ENCODE results near the gene RNU6-9. TPM values are rescaled to one million over a fixed set of nuclear protein-coding genes. Genes with fewer than 3 reads are reported as not detected.

RNU6-9 gene
- total RNA-seq, 1 experiment from 2014 or later, result not detected

DNA sequence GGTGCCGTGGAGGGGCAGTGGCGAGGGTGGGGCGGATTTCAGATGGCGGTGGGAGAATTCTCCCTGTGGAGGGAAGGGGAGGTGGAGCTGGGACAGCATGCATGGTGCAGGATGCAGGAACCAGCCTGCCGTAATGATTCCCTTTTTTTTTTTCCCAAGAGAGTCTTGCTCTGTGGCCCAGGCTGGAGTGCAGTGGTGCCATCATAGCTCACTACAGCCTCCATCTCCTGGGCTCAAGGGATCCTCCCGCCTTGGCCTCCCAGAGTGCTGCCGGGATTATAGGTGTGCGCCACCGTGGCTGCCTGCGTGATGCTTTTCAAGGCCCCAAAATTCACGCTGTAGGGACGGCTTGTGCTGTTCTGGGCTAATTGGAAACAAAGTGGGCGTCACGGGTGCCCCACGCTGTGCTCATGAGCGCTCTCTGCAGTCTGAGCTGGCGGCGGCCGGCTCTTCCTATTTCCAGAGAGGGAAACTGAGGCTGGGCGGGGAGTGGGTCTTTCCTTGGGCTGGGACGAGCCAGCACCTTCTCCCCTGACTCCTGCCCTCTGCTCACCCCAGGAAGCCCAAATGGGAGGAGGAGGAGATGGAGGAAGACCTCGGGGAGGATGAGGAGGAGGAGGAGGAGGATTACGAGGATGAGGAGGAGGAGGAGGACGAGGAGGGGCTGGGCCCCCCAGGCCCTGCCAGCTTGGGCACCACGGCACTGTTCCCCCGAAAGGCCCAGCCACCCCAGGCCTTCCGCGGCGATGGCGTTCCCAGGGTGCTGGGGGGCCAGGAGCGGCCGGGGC is 38.8 kb downstream of the RNU6-9 start:
- H3K4me3 ChIP-seq, result no peak overlapping the region
- no peaks in the 10 kb centered on the region for H3K27me3 ChIP-seq
- H3K9me3 ChIP-seq, result no peaks in the 10 kb centered on the region
- no peaks in the 10 kb centered on the region for H3K36me3 ChIP-seq
- DNase-seq, result no peak

DNA sequence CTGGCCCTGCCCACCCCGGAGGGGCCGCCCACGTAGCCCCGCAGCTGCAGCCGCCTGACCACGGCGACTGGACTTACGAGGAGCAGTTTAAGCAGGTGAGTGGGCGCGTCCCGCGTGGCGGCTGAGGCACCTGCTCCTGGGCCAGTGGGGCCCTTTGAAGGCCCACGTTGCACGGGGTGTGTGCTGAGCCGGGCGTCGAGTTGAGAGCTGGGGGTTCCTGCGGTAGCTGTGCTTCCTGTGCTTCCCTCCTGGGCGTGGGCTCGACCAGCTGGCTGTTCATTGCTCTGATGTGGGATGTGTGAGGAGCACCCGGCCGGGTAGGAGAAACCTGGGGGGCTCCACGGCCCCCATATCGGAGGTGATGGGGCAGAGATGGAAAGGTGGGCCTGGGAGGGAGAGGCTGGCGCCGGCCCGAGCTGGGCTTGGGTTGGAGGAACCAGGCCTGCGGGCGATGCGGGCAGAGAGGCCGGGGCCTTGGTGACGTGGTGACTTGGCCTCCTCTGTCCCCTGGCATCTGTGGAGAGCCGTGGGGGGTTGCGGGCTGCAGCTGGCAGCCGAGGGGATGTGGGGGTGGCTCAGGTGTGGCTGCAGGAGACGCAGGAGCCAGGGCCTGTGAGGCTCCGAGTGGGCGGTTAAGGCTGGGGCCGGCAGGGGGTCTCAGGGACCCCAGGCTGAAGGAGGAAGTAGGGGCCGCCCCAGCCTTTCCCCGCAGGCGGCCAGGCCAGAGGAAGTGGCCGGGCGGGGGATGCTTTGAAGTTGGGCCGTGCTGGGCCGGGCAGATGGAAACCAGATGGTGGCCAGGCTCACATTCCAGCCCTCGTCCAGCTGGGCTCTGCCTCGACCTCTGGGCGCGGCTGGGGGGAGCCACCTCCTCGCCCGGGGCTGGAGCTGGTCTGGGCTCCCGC is 39.6 kb downstream of the RNU6-9 start:
- no peaks in the 10 kb centered on the region for H3K9me3 ChIP-seq
- H3K27me3 ChIP-seq, result no peaks in the 10 kb centered on the region
- no peaks in the 10 kb centered on the region for H3K36me3 ChIP-seq
- H3K4me3 ChIP-seq, result no peak overlapping the region
- DNase-seq, result peak; percentile 94

DNA sequence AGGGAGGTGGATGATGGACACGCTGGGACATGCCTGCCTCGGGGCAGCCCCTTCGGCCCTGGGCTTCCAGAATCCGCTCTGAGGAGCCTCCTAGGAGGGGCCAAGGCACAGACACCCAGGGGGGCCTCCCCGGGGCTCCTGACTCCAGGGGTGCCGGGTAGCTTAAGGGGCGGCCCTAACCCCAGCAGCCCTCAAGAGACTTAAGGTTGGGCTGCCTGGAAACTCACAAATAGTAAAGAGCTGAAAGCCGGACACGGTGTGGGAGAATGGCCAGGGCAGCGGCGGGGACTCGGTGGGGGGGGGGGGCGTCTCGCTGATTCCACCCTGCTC is 40.2 kb downstream of the RNU6-9 start:
- Histone ChIP-seq H3K9me3 (no peaks in the 10 kb centered on the region), H3K36me3 (no peaks in the 10 kb centered on the region), H3K4me3 (no peak overlapping the region), H3K27me3 (no peaks in the 10 kb centered on the region)
- no peak for DNase-seq

DNA sequence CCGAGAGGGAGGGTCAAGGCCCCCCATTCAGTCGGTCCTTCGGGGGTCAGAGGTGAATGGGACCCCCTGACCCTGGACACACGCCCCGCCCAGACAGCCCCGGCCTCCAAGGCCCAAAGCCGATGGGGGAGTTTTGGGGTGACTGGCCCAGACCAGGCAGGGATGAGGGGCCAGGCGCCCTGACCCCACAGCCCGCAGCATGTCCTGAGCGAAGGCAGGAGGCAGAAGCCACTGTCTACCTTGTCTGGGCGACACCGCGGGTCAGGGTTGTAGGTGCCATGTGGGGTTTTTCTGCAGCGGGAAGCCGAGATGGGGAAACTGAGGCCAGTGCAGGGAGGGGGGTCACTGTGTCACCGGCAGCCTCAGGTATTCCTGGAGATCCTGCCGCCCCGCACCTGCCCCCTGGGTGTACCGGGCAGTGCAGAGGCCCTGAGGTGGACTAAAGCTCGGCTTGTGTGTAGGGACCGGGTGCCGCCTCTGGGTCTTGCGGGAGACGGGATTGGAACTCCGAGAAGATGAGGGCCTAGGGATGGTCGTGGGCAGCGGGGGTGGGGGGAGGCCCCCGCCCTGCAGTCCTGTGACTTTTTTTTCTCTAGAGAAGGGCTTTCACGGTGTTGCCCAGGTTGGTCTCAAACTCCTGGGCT is 41.0 kb downstream of the RNU6-9 start:
- H3K36me3 ChIP-seq, result no peaks in the 10 kb centered on the region

DNA sequence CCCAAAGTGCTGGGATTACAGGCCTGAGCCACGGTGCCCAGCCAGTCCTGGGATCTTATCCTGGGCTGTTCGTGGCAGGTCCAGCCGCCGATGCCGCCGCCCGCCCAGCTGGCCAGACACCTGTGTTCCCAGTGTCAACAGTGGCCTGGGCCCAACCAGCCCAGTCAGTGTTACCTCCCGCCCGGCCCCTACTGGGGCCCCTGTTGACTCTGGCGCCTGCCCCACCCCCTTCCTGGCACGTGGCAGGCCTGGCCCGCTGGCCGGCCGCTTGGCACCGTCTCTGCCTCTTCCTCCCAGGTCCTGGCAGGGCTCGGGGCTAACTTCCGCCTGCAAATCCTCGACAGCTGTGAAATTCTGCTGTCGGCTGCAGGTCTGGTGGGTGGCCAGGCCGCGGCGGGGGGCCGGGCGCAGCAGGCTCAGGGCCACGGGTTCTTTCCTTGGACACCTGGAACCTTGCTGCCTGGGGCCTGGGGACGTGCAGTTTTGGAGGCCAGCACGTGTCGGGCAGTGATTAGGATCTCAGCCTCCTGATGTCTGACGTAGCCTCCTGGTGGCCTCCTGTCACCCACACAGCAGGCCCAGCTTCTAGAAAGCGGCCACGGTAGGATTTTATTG is 41.7 kb downstream of the RNU6-9 start:
- no peak overlapping the region for H3K4me3 ChIP-seq
- no peaks in the 10 kb centered on the region for H3K9me3 ChIP-seq
- H3K27me3 ChIP-seq, result no peaks in the 10 kb centered on the region
- DNase-seq, result peak; percentile 93
- no peaks in the 10 kb centered on the region for H3K36me3 ChIP-seq

More for the DNA sequence above, 41.0 kb downstream of the RNU6-9 start:
- Histone ChIP-seq H3K9me3 (no peaks in the 10 kb centered on the region), H3K4me3 (no peak overlapping the region), H3K27me3 (no peaks in the 10 kb centered on the region)
- DNase-seq, result no peak

DNA sequence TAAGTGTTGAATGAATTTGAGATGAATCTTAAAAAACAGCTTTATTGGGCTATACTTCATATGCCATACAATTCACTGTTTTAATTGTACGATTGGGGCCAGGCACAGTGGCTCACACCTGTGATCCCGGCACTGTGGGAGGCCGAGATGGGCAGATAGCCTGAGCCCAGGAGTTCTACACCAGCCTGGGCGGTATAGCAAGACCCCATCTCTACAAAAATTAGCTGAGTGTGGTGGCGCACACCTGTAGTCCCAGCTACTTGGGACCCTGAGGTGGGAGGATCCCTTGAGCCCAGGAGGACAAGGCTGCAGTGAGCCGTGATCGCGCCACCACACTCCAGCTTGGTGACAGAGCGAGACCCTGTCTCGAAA is 42.9 kb downstream of the RNU6-9 start:
- Histone ChIP-seq H3K4me3 (no peak overlapping the region), H3K9me3 (no peaks in the 10 kb centered on the region), H3K36me3 (no peaks in the 10 kb centered on the region), H3K27me3 (no peaks in the 10 kb centered on the region)
- DNase-seq, result no peak

DNA sequence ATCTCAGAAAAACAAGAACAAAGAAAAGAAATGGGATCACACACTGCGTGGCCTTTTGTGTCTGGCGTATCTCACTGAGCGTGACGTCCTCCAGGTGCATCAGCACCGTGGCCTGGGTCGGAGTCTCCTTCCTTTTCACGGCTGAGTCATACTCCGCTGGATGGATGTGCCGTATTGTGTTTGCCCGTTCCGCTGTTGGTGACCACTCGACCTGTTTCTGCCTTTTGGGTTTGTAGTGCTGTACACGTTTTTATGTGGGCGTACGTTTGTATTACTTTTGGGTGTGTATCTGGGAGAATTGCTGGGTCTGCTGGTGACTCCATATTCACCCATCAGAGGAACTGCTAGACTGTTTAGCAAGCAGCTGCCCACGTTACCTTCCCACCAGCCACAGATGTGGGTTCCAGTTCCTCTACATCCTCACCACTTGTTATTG is 44.0 kb downstream of the RNU6-9 start:
- Histone ChIP-seq H3K36me3 (no peaks in the 10 kb centered on the region), H3K27me3 (no peaks in the 10 kb centered on the region), H3K4me3 (no peak overlapping the region), H3K9me3 (no peaks in the 10 kb centered on the region)
- DNase-seq, result no peak

DNA sequence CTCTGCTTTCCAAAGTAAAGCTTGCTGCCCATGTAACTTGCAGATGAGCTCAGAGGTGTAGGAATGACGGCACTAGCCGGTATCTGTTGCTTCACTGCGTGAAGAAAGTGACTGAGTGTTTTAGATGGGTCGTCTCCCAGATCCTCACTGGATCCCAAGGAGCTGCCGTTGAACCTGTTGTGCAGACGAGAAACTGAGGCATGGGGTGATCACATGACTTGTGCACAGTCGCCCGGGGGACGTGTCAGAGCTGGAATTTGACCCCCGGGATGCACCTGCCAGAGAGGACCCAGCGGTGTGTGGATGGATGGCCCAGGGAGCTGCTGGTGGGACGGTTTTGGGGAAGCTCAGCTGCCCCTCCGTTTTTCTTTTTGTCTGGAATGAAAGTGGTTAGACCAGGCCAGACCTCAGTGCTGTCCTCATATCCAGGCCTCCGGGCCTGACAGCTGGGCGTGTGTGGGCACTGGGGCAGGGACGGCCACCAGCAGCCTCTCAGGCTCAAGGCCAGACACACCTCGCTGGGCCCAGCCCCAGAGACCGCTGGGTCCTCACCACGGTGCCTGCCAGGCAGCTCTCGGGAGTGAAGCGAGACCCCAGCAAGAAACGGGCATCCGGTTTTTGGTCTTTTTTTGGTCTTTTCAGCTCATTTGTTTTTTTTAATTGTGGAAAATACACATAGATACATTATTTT is 45.1 kb downstream of the RNU6-9 start:
- no peaks in the 10 kb centered on the region for H3K36me3 ChIP-seq
- DNase-seq, result no peak

DNA sequence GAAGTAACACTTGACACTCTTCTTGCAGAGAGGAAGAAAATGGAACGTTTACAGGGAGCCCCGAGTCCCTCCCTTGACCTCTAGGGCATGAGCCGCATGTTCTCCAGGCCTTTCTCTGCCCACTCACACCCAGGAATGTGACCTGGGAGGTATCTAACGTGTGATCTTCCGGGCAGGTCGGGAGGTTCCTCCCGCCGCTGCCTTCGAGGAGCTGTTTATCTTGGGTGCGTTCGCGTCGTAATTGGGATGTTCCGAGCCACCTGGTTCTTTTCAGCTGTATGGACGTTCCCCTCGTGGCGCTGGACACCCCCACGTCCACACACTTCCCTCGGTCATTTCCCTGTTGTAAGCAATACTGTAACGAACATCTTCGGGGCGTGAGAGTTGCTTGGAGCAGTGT is 46.2 kb downstream of the RNU6-9 start:
- Histone ChIP-seq H3K4me3 (no peak overlapping the region), H3K27me3 (no peaks in the 10 kb centered on the region), H3K36me3 (no peaks in the 10 kb centered on the region), H3K9me3 (no peaks in the 10 kb centered on the region)
- no peak for DNase-seq

More for the DNA sequence above, 45.1 kb downstream of the RNU6-9 start:
- Histone ChIP-seq H3K4me3 (no peak overlapping the region), H3K9me3 (no peaks in the 10 kb centered on the region), H3K27me3 (no peaks in the 10 kb centered on the region)

DNA sequence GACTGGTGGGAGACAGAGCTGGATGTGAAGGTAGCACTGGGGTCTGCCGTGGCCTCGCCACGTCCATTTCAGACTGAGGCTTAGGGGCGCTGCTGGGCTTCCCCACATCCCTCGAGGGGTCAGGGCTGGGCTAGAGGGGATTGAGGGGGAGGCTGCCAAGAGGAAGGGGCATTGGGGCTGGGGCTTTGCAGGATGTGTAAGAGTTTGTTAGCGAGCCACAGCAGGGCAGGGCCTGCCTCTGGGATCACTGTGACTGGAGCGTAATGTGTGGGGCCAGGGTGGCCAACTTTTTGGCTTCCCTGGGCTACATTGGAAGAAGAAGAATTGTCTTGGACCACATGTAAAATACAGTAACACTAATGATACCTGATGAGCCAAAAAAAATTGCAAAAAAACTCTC is 46.6 kb downstream of the RNU6-9 start:
- DNase-seq, result no peak
- H3K4me3 ChIP-seq, result no peak overlapping the region
- H3K27me3 ChIP-seq, result no peaks in the 10 kb centered on the region
- H3K36me3 ChIP-seq, result no peaks in the 10 kb centered on the region
- no peaks in the 10 kb centered on the region for H3K9me3 ChIP-seq

DNA sequence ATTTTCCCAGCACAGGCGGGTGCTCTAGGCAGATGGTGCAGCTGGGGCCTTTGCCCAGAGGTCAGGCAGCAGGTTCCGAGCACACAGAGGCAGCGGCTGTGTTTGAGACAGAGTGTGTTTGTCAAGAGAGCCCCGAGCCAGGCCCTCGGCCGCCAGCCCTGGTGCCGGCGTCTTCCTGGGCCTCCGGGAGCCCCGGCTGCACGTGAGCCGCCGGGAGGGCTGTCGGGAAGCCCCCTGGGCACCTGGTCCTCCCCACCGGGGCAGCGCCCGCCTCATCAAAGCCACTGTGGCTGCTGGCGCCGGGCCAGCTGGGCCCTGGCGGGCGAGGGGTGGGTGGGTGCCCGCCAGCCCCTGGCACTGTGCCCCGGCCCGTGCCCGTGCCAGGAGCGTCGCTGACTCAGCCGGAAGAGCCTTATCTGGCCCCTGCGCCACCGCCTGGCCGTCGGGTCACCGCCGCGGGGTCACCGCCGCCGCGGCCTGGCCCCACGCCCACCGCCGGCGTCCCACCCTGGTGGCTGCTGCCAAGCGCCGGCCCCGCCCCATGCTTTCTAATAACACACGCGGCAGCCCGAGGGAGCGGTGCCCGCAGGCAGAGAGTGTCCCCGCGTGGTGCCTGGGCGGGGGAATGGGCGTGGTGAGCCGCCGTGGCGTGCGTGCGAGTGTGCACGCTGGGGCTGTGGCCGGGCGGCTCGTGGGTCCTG is 47.5 kb downstream of the RNU6-9 start:
- Histone ChIP-seq H3K27me3 (no peaks in the 10 kb centered on the region), H3K4me3 (peak overlapping the region; percentile 40), H3K36me3 (no peaks in the 10 kb centered on the region), H3K9me3 (no peaks in the 10 kb centered on the region)
- DNase-seq, result peak; percentile 88

DNA sequence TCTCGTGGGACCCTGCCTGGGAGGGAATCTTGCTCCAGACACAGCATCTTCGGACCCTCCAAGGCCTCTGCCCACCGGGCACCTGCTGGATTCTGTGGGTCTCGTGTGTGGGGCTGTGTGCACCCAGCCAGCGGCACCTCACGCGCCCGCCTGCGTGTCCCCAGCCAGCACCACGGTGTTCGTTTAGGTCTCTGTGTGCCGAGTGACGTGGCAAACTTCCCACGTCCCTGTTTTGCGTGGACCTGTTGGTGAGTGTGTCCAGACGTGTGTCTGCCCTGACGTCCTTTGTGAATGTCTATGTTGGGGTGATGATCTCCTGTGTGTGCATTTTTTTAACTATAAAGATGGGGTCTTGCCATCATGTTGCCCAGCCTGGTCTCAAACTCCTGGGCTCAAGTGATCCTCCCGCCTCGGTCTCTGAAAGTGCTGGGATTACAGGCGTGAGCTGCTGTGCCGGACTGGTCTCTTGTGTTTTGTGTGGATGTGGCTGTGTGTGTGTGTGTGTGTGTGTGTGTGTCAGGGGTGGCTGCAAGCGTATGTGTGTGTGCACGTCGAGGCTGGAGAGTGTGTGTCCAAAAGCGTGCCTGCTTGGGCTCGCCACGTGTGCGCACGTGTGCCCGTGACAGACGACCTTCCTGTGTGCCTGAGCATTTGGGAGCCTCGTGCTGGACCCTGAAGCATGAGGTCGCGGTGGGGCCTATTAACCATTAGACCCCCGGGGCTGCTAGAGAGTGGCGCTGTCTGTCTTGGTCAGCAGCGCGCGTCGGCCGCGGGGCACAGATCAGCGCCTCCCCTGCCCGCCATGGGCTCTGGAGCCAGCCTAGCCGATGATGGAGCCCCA is 48.2 kb downstream of the RNU6-9 start:
- DNase-seq, result no peak
- Histone ChIP-seq H3K4me3 (peak overlapping the region; percentile 40), H3K27me3 (no peaks in the 10 kb centered on the region), H3K9me3 (no peaks in the 10 kb centered on the region), H3K36me3 (no peaks in the 10 kb centered on the region)

DNA sequence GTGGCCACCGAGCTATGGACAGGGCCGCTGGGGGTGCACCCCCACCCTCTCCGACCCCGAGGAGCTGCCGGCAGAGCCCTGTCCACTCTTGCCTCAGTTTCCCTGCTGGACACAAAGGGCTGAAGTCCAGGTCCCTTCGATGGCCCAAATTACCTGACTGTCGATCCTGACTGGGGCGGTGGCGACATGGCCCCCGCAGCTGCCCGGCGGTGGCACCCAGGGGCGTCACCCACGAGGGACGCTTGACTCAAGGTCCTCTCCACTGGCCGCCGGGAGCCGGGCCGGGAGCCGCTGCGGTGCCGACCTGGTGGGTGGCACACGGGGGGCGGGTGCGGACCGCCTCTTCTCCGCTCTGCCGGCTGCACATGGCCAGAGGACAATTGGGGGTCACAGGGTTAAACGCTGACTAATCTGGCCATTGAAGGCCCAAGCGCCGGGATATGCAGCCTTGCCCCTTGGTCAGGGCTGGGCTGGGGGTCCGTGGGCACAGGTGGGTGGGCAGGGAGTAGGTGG is 48.9 kb downstream of the RNU6-9 start:
- DNase-seq, result no peak
- no peaks in the 10 kb centered on the region for H3K36me3 ChIP-seq

More for the DNA sequence above, 48.9 kb downstream of the RNU6-9 start:
- H3K4me3 ChIP-seq, result no peak overlapping the region
- no peaks in the 10 kb centered on the region for H3K9me3 ChIP-seq
- H3K27me3 ChIP-seq, result no peaks in the 10 kb centered on the region

Data from MG63 (cell line).